SK-N-MC (cell line): ENCODE results near the gene TRIM63.

Experiments used
- FOXP2 ChIP-seq: optimal IDR thresholded peaks from 2 replicates; pipeline ENCODE3; 2011; ENCODE audit warnings: mild to moderate bottlenecking, moderate library complexity; ENCODE audit not compliant: insufficient read depth; ENCODE audit errors: extremely low read length, control extremely low read depth
- POLR2AphosphoS5 ChIP-seq: IDR thresholded peaks from 2 replicates; pipeline ENCODE4 v1.6.1; 2012; ENCODE audit warnings: mild to moderate bottlenecking, low read depth, low read length, borderline replicate concordance

DNA sequence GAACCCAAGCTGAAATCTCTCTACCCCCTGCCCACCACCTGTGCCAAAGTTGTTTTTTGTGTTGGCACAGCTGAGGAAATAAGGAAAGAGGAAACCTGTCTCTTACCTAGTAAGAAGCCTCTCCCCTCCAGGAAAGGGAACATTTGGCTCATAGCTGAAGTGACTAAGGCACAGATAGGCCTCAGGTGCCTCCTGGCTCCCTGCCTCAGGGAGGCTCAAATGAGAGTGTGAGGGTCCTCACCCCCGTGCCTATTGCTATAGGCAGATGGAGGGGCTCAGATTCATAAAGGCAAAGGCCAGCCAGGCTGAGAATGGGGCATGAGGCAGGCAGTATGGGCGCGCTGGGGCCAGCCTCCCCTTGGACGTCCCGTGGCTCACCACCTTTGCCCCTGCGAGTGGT, 29.0 kb downstream of the TRIM63 start:
- no peak for TF ChIP-seq POLR2AphosphoS5
- TF ChIP-seq FOXP2: no peak
